ENCODE measurements around the gene SAMD1. TPM values are rescaled to one million over a fixed set of nuclear protein-coding genes. Genes with fewer than 3 reads are reported as not detected.

Gene SAMD1
- total and polyA plus RNA-seq, 2 of the 13 experiments (the other 11 are each of a cell fraction or from before 2014, with no cell fraction given), result 17.5 to 45.0 TPM

- no peak for ATAC-seq
- H2AFZ ChIP-seq (ENCODE audit: low read length), result no peak overlapping the region
- H3K27ac ChIP-seq (ENCODE audit: extremely low read length, insufficient read depth, low read length), result no peak overlapping the region
- DNase-seq (ENCODE audit: low spot score), result no peak
- no TSS peak for BruUV-seq (replicated peaks)
- no peak overlapping the region for H3K4me2 ChIP-seq (ENCODE audit: low read depth, low read length)
- H3K4me1 ChIP-seq (ENCODE audit: insufficient read depth, low read length), result peaks cover 3% of the 10 kb centered on the region
- no peak overlapping the region for H3K9ac ChIP-seq (ENCODE audit: insufficient read depth, low read depth, low read length)
- no peak for FAIRE-seq
- no peak overlapping the region for H3K4me3 ChIP-seq (replicated peaks in 1 of 3; ENCODE audit: insufficient read depth in 1 of 3, low read depth in 2 of 3, low read length in 3 of 3)
- POLR2A ChIA-PET, result no interaction called here
- CTCF ChIA-PET (ENCODE audit: low intra/inter-chr PET ratio, low total read pairs), result no interaction called here
- in situ Hi-C loops (cut with HindIII; ENCODE audit: extremely low pct_ligation_motif_present, low pct_unique_long_range_greater_than_20kb), result no loop called here
- no peaks in the 10 kb centered on the region for H4K20me1 ChIP-seq (ENCODE audit: insufficient read depth, low read length)
- no peaks in the 10 kb centered on the region for H3K9me3 ChIP-seq (ENCODE audit: low read length)
- intact Hi-C loops (cut with micrococcal nuclease; ENCODE audit: unreplicated experiment), result no loop called here
- no peaks in the 10 kb centered on the region for H3K27me3 ChIP-seq (ENCODE audit: control insufficient read depth in 1 of 2, insufficient read depth in 2 of 2, low read length in 2 of 2)
- 96% methylated on average over 8 of the region's 8 CpGs for WGBS (ENCODE audit: low lambda C conversion rate)
- H3K79me2 ChIP-seq (ENCODE audit: insufficient read depth, low read length), result no peaks in the 10 kb centered on the region
- peaks cover 7 to 18% of the 10 kb centered on the region in 2 experiments for H3K36me3 ChIP-seq (replicated peaks in 1 of 2; ENCODE audit: control insufficient read depth in 1 of 2, insufficient read depth in 2 of 2, low read length in 2 of 2)
- TF ChIP-seq PATZ1 (CRISPR knock-in tag; IDR thresholded peaks at IDR 0.05) (no peak), ZNF232 (CRISPR knock-in tag; IDR thresholded peaks at IDR 0.05; ENCODE audit: borderline replicate concordance) (no peak), SETDB1 (CRISPR knock-in tag; IDR thresholded peaks at IDR 0.05; ENCODE audit: borderline replicate concordance) (no peak), ZNF510 (CRISPR knock-in tag; IDR thresholded peaks at IDR 0.05; ENCODE audit: low read depth) (no peak), ZNF317 (CRISPR knock-in tag; IDR thresholded peaks at IDR 0.05) (no peak), TRIM22 (IDR thresholded peaks at IDR 0.05) (no peak), GMEB1 (CRISPR knock-in tag; IDR thresholded peaks at IDR 0.05; ENCODE audit: borderline replicate concordance) (no peak), FOXO4 (CRISPR knock-in tag; conservative IDR thresholded peaks at IDR 0.05) (no peak), TRAFD1 (CRISPR knock-in tag; IDR thresholded peaks at IDR 0.05; ENCODE audit: borderline replicate concordance) (no peak), ZSCAN5A (CRISPR knock-in tag; IDR thresholded peaks at IDR 0.05; ENCODE audit: borderline replicate concordance) (no peak), ZNF816 (CRISPR knock-in tag; IDR thresholded peaks at IDR 0.05; ENCODE audit: borderline replicate concordance) (no peak), PAF1 (CRISPR knock-in tag; IDR thresholded peaks at IDR 0.05) (no peak), ARID2 (CRISPR knock-in tag; IDR thresholded peaks at IDR 0.05; ENCODE audit: borderline replicate concordance) (no peak), TCF7 (IDR thresholded peaks at IDR 0.05; ENCODE audit: low read depth) (no peak)
Observed at GRCh38 chr19:14105680-14106079, 15.1 kb upstream of the SAMD1 start.
